Measurements from ENCODE around the gene XPO1.

- TF ChIP-seq CTCF (IDR thresholded peaks at IDR 0.05): no peak
- TF ChIP-seq ZFX (IDR thresholded peaks at IDR 0.05; ENCODE audit: borderline replicate concordance): no peak
Measured at GRCh38 chr2:61562615-61563014, 24.5 kb upstream of the XPO1 start.

Measured in 22Rv1 (cell line).